Upper lobe of left lung (tissue), 6 donors: ENCODE measurements around the gene DDX60. TPM values are rescaled to one million over a fixed set of nuclear protein-coding genes. Genes with fewer than 3 reads are reported as not detected.

Source experiments
- ATAC-seq, 2 donors: fragments of 200-7000 bp; cut with Tn5 transposase; one replicate each; pipeline ENCODE4 v1.9.1; 2022; ENCODE audit warnings: mild to moderate bottlenecking in 2 of 2, moderate library complexity in 2 of 2; ENCODE audit not compliant: low FRiP score in 2 of 2
- DNase-seq, 2 donors: peaks; one replicate each; pipeline ENCODE4 v3.0.0-alpha.2; 2019 to 2020
- H3K27ac ChIP-seq, 4 donors: fragments of 200-600 bp; sonication (generic); one replicate each; pipeline ENCODE4 v1.5.1; 2016 to 2019
- H3K27me3 ChIP-seq, 4 donors: fragments of 200-600 bp; sonication (generic); one replicate each; pipeline ENCODE4 v1.5.1; 2017 to 2019
- H3K36me3 ChIP-seq, 4 donors: fragments of 200-600 bp; sonication (generic); one replicate each; pipeline ENCODE4 v1.5.1; 2016 to 2019
- H3K4me1 ChIP-seq, 4 donors: fragments of 200-600 bp; sonication (generic); one replicate each; pipeline ENCODE4 v1.5.1; 2018 to 2019
- H3K4me3 ChIP-seq, 4 donors: fragments of 200-600 bp; sonication (generic); one replicate each; pipeline ENCODE4 v1.5.1; 2017 to 2019; ENCODE audit warnings: mild to moderate bottlenecking in 2 of 4, moderate library complexity in 1 of 4
- H3K9me3 ChIP-seq, 4 donors: fragments of 200-600 bp; sonication (generic); one replicate each; pipeline ENCODE4 v1.5.1; 2018 to 2019
- CTCF ChIP-seq, 6 experiments: fragments of 450-650 bp in 4 of 6; fragments of 200-600 bp in 2 of 6; sonication (generic) in 2 of 6; IDR thresholded peaks; one replicate each; pipeline ENCODE4 v1.5.1; 2016 to 2019; ENCODE audit warnings: antibody characterized with exemption in 6 of 6
- EP300 ChIP-seq, 4 donors: sonication (generic); formaldehyde crosslinking; IDR thresholded peaks; one replicate each; pipeline ENCODE4 v1.5.1; 2017; ENCODE audit warnings: antibody characterized with exemption in 4 of 4, control low read depth in 2 of 4
- POLR2A ChIP-seq, 4 donors: fragments of 450-650 bp; IDR thresholded peaks; one replicate each; pipeline ENCODE4 v1.5.1; 2016 to 2017; ENCODE audit warnings: antibody characterized with exemption in 4 of 4, mild to moderate bottlenecking in 2 of 4
- POLR2AphosphoS5 ChIP-seq, 2 donors: sonication (generic); formaldehyde crosslinking; IDR thresholded peaks; one replicate each; pipeline ENCODE4 v1.5.1; 2017; ENCODE audit warnings: antibody characterized with exemption in 2 of 2
- WGBS, 2 donors: methylation state at CpG; one replicate each; pipeline ENCODE4 v1.1.5; 2017 to 2018; 5-methylcytosine and 5-hydroxymethylcytosine counted together
- total RNA-seq, 6 donors: library from RNA; depleted of rRNA in 4 of 6; stranded (reverse); fragments of >200 nt in 4 of 6; gene quantifications; one replicate each; pipeline versions ENCODE4 v1.1.0 to v1.2.1, GENCODE V29; 2016 to 2021
- donor health status: DM: no; HTN: no; CAD: no; lungs with moderate emphysema.
- donor health status: DM: no; HTN: yes; CAD: no; lungs with severe emphysema.

DDX60 gene
- total RNA-seq, 6 donors from 2014 or later: 15.7 to 37.5 (median 22.1) TPM

GRCh38 chr4:168319486-168320019 lies 1.0 kb upstream of the DDX60 start:
- H3K4me1 ChIP-seq: peaks cover 7 to 20% (median 7%) of the 10 kb centered on the region in 4 donors
- peak overlapping the region in 2 of 4 donors; percentile 71 to 82 for H3K4me3 ChIP-seq
- 62 to 65% methylated on average over 3 of the region's 3 CpGs for WGBS, 2 donors
- H3K36me3 ChIP-seq: no peaks in the 10 kb centered on the region
- H3K27me3 ChIP-seq: no peaks in the 10 kb centered on the region
- ATAC-seq: no peak
- no peak for DNase-seq
- H3K9me3 ChIP-seq: no peaks in the 10 kb centered on the region
- H3K27ac ChIP-seq: peak overlapping the region in 3 of 4 donors; percentile 12 to 98 (median 98)
- TF ChIP-seq POLR2AphosphoS5 (IDR thresholded peaks at IDR 0.05) (no peak), EP300 (IDR thresholded peaks at IDR 0.05) (no peak)

- peaks cover 7 to 20% (median 7%) of the 10 kb centered on the region in 4 donors for H3K4me1 ChIP-seq
- ATAC-seq (no peak), DNase-seq (no peak)
- H3K27me3 ChIP-seq: no peaks in the 10 kb centered on the region
- TF ChIP-seq EP300 (IDR thresholded peaks at IDR 0.05) (no peak), POLR2AphosphoS5 (IDR thresholded peaks at IDR 0.05) (no peak), POLR2A (IDR thresholded peaks at IDR 0.05) (no peak), CTCF (IDR thresholded peaks at IDR 0.05) (no peak)
- no peaks in the 10 kb centered on the region for H3K36me3 ChIP-seq
- WGBS, 2 donors: 66 to 67% methylated on average over 4 of the region's 4 CpGs
- peak overlapping the region in 3 of 4 donors; percentile 66 to 82 (median 71) for H3K4me3 ChIP-seq
- H3K9me3 ChIP-seq: no peaks in the 10 kb centered on the region
- peak overlapping the region; percentile 96 to 99 (median 98) for H3K27ac ChIP-seq
Observed at GRCh38 chr4:168317621-168318020, 931 bp downstream of the DDX60 start.

GRCh38 chr4:168309781-168310180 lies 8.8 kb downstream of the DDX60 start:
- TF ChIP-seq CTCF (IDR thresholded peaks at IDR 0.05) (no peak), EP300 (IDR thresholded peaks at IDR 0.05) (no peak), POLR2AphosphoS5 (IDR thresholded peaks at IDR 0.05) (no peak), POLR2A (IDR thresholded peaks at IDR 0.05) (no peak)
- Histone ChIP-seq H3K9me3 (no peaks in the 10 kb centered on the region), H3K27me3 (no peaks in the 10 kb centered on the region), H3K36me3 (peaks cover 0 to 34% (median 4%) of the 10 kb centered on the region in 4 donors), H3K4me3 (no peak overlapping the region), H3K27ac (peak overlapping the region in 2 of 4 donors; percentile 38 to 55), H3K4me1 (peaks cover 0 to 7% (median 2%) of the 10 kb centered on the region in 4 donors)
- DNase-seq (no peak), ATAC-seq (no peak)
- 41 to 44% methylated on average over 2 of the region's 2 CpGs for WGBS, 2 donors

GRCh38 chr4:168308912-168309311 lies 9.6 kb downstream of the DDX60 start:
- WGBS, 2 donors: 94 to 96% methylated on average over 2 of the region's 2 CpGs
- Histone ChIP-seq H3K36me3 (peaks cover 0 to 42% (median 6%) of the 10 kb centered on the region in 4 donors), H3K27me3 (no peaks in the 10 kb centered on the region), H3K27ac (no peak overlapping the region), H3K9me3 (no peaks in the 10 kb centered on the region), H3K4me1 (peaks cover 0 to 7% (median 2%) of the 10 kb centered on the region in 4 donors), H3K4me3 (no peak overlapping the region)
- ATAC-seq (no peak), DNase-seq (no peak)
- no peak for TF ChIP-seq CTCF (IDR thresholded peaks at IDR 0.05)
- TF ChIP-seq POLR2AphosphoS5 (IDR thresholded peaks at IDR 0.05): no peak
- no peak for TF ChIP-seq EP300 (IDR thresholded peaks at IDR 0.05)
- TF ChIP-seq POLR2A (IDR thresholded peaks at IDR 0.05): no peak

GRCh38 chr4:168306476-168306875 lies 12.1 kb downstream of the DDX60 start:
- WGBS, 2 donors: 68 to 71% methylated on average over 7 of the region's 7 CpGs
- ATAC-seq (no peak), DNase-seq (no peak)
- peaks cover 0 to 7% (median 2%) of the 10 kb centered on the region in 4 donors for H3K4me1 ChIP-seq
- H3K27ac ChIP-seq: no peak overlapping the region
- no peaks in the 10 kb centered on the region for H3K27me3 ChIP-seq
- no peak overlapping the region for H3K4me3 ChIP-seq
- peaks cover 0 to 54% (median 6%) of the 10 kb centered on the region in 4 donors for H3K36me3 ChIP-seq
- TF ChIP-seq POLR2A (IDR thresholded peaks at IDR 0.05) (no peak), EP300 (IDR thresholded peaks at IDR 0.05) (no peak), CTCF (IDR thresholded peaks at IDR 0.05) (no peak), POLR2AphosphoS5 (IDR thresholded peaks at IDR 0.05) (no peak)
- H3K9me3 ChIP-seq: no peaks in the 10 kb centered on the region
